HL-60 (cell line): ENCODE measurements around the gene NT5C2.

ENCODE experiments used
- DNase-seq, 2 experiments: peaks; one replicate each; pipeline ENCODE4 v3.0.0-alpha.2; 2010 to 2020; ENCODE audit warnings: low read depth in 1 of 2, low spot score in 1 of 2
- H3K27ac ChIP-seq: fragments of 250-450 bp; sonication (Bioruptor Pico); replicated peaks from 2 replicates; pipeline ENCODE4 v1.5.1; 2020; ENCODE audit warnings: mild to moderate bottlenecking, moderate library complexity
- H3K27me3 ChIP-seq: fragments of 250-450 bp; sonication (Bioruptor Pico); 2 replicates; pipeline ENCODE4 v1.5.1; 2021; ENCODE audit warnings: mild to moderate bottlenecking, moderate library complexity; ENCODE audit not compliant: insufficient read depth, poor library complexity, severe bottlenecking
- H3K4me3 ChIP-seq: replicated peaks from 2 replicates; pipeline ENCODE4 v1.5.1; 2011; ENCODE audit warnings: mild to moderate bottlenecking, control low read depth, low read length; ENCODE audit not compliant: insufficient read depth
- GABPA ChIP-seq: IDR thresholded peaks from 2 replicates; pipeline ENCODE4 v1.6.1; 2012; ENCODE audit warnings: low read depth
- POLR2AphosphoS5 ChIP-seq: IDR thresholded peaks from 2 replicates; pipeline ENCODE4 v1.6.1; 2012; ENCODE audit warnings: low read depth
- SPI1 ChIP-seq: IDR thresholded peaks from 2 replicates; pipeline ENCODE4 v1.6.1; 2012; ENCODE audit warnings: low read depth, mild to moderate bottlenecking, borderline replicate concordance
- TF ChIP-seq, protein P1 (sequence below): IDR thresholded peaks from 2 replicates; pipeline ENCODE4 v1.6.1; 2012; ENCODE audit warnings: low read depth; ENCODE audit not compliant: insufficient replicate concordance
- TF ChIP-seq, protein P2 (sequence below): IDR thresholded peaks from one replicate; pipeline ENCODE4 v1.5.1; 2011; ENCODE audit warnings: low read length, control low read depth, inconsistent platforms; ENCODE audit not compliant: insufficient read depth

NT5C2 gene

DNA sequence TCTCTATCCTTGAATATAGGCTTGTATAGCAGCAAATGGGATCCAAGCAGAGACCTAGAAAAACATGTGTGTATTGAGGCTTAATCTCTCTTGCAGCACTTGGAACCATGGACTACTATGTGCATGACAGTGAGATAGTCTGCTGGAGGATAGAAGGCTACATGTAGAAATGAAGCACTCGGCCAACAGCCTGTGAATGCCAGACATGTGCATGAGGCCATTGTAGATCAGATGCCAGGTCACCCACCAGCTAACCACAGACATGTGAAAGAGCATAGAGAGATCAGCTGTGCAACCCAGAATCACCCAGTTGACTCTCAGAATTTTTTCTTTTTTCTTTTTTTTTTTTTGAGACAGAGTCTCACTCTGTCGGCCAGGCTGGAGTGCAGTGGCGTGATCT lies 90.9 kb downstream of the NT5C2 start:
- no peak for DNase-seq
- no peak for TF ChIP-seq POLR2AphosphoS5
- TF ChIP-seq, protein P1, sequence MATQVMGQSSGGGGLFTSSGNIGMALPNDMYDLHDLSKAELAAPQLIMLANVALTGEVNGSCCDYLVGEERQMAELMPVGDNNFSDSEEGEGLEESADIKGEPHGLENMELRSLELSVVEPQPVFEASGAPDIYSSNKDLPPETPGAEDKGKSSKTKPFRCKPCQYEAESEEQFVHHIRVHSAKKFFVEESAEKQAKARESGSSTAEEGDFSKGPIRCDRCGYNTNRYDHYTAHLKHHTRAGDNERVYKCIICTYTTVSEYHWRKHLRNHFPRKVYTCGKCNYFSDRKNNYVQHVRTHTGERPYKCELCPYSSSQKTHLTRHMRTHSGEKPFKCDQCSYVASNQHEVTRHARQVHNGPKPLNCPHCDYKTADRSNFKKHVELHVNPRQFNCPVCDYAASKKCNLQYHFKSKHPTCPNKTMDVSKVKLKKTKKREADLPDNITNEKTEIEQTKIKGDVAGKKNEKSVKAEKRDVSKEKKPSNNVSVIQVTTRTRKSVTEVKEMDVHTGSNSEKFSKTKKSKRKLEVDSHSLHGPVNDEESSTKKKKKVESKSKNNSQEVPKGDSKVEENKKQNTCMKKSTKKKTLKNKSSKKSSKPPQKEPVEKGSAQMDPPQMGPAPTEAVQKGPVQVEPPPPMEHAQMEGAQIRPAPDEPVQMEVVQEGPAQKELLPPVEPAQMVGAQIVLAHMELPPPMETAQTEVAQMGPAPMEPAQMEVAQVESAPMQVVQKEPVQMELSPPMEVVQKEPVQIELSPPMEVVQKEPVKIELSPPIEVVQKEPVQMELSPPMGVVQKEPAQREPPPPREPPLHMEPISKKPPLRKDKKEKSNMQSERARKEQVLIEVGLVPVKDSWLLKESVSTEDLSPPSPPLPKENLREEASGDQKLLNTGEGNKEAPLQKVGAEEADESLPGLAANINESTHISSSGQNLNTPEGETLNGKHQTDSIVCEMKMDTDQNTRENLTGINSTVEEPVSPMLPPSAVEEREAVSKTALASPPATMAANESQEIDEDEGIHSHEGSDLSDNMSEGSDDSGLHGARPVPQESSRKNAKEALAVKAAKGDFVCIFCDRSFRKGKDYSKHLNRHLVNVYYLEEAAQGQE = no peak
- no peak for TF ChIP-seq GABPA
- no peak for TF ChIP-seq SPI1
- TF ChIP-seq, protein P2, sequence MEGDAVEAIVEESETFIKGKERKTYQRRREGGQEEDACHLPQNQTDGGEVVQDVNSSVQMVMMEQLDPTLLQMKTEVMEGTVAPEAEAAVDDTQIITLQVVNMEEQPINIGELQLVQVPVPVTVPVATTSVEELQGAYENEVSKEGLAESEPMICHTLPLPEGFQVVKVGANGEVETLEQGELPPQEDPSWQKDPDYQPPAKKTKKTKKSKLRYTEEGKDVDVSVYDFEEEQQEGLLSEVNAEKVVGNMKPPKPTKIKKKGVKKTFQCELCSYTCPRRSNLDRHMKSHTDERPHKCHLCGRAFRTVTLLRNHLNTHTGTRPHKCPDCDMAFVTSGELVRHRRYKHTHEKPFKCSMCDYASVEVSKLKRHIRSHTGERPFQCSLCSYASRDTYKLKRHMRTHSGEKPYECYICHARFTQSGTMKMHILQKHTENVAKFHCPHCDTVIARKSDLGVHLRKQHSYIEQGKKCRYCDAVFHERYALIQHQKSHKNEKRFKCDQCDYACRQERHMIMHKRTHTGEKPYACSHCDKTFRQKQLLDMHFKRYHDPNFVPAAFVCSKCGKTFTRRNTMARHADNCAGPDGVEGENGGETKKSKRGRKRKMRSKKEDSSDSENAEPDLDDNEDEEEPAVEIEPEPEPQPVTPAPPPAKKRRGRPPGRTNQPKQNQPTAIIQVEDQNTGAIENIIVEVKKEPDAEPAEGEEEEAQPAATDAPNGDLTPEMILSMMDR = no peak
- Histone ChIP-seq H3K27ac (no peak overlapping the region), H3K4me3 (no peak overlapping the region), H3K27me3 (no peaks in the 10 kb centered on the region)

DNA sequence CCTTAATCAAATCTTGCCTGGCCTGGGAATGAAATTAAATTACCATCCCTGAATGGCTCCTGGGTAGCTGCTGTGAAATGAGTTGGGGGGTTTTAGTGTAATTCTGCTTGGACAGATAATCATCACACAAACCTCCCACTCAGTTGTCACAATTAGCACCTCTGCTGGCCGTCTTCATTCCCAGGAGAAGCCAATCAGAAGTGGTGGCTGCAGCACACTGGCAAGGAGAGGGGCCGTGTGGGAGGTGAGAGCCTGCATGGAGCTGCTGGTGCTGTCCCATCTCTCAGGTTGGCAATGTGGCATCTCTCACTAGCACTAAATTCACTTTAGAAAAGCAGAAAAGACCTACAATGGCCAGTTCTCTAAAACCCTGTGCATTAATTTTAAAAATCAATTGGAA lies 92.5 kb downstream of the NT5C2 start:
- Histone ChIP-seq H3K27ac (no peak overlapping the region), H3K27me3 (no peaks in the 10 kb centered on the region), H3K4me3 (no peak overlapping the region)
- no peak for DNase-seq
- TF ChIP-seq, protein P2 = no peak
- TF ChIP-seq SPI1 (no peak), GABPA (no peak), POLR2AphosphoS5 (no peak)

DNA sequence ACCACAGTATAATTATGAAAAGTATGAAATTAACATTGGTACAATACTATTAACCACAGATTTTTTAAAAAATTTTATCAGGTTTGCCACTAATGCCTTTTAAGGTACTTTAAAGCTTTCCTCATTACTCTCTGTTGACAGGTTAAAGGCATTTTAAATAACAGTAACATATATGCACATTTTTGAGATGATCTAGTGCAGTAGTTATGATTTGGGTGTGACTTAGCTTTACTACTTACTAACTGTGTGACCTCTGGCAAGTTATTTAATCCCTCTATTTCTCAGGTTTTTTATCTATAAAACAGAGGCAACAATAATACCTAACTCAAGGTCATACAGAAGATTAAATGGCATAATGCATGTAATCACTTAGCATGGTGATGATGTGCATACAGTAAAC lies 94.8 kb downstream of the NT5C2 start:
- TF ChIP-seq SPI1 (no peak), GABPA (no peak), POLR2AphosphoS5 (no peak)
- TF ChIP-seq, protein P1 = no peak
- TF ChIP-seq, protein P2 = no peak
- no peak overlapping the region for H3K27ac ChIP-seq
- no peaks in the 10 kb centered on the region for H3K27me3 ChIP-seq
- DNase-seq = no peak
- H3K4me3 ChIP-seq = no peak overlapping the region

DNA sequence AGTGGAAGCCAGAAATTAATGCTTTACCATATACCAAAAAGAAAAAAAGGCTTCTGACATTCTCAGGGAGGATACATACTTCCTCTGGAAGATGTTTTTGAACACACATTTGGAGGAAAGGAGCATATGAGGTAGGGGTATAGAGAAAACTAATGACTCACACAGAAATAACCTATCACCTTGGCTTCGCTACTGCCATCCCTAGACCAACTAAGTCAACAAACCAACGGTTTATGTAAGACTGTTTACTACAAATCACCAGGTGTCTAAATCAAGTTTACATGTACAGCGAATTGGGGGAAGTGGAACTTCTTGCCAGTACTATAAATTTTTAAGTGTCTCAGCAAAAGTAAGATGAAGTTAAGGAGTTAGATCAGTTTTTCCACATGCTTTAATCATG lies 96.9 kb downstream of the NT5C2 start:
- TF ChIP-seq POLR2AphosphoS5 (no peak), GABPA (no peak), SPI1 (no peak)
- TF ChIP-seq, protein P2 = no peak
- TF ChIP-seq, protein P1 = no peak
- Histone ChIP-seq H3K4me3 (no peak overlapping the region), H3K27me3 (no peaks in the 10 kb centered on the region), H3K27ac (no peak overlapping the region)
- DNase-seq = no peak
